RWPE1 (cell line): ENCODE data around the gene COL5A1.

ENCODE experiments used
- CTCF ChIA-PET: fragments of 350-600 bp; sonication (Branson Sonifier 250); formaldehyde crosslinking; extraction: SDS; loops from one replicate; lab custom pipeline; 2021; lab: Yijun Ruan, JAX
- POLR2A ChIA-PET: fragments of 400-600 bp; formaldehyde crosslinking; extraction: SDS; loops from one replicate; lab custom pipeline; 2020; ENCODE audit warnings: antibody characterized with exemption; ENCODE audit not compliant: low non-redundant PET; lab: Yijun Ruan, JAX
- DNase-seq: peaks from one replicate; pipeline ENCODE4 v3.0.0; 2012; ENCODE audit warnings: low spot score
- H3K27ac ChIP-seq: fragments of 450-650 bp; 2 replicates; pipeline ENCODE4 v1.5.1; 2017
- CTCF ChIP-seq: fragments of 450-650 bp; conservative IDR thresholded peaks from 2 replicates; pipeline ENCODE4 v1.5.1; 2017; ENCODE audit warnings: low read depth, mild to moderate bottlenecking

Gene COL5A1

DNA sequence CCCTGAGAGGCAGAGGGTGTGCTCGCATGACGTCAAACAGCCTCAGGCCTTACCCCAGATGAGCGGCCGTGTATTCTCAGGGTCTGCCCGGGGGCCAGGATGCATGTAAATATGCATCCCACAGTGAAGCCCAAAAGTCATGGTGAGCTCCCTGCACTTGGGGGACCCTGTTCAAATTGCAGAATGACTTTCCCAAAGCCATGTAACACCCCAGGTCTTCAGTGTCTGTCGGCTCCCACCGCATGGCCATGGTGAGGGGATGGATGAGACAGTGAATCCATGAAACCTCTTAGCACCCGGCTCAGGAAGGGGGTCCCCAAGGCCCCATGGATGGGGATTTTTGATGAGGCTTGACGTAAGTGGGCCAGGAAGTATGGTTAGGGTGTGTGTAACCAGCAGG, 9.3 kb upstream of the COL5A1 start:
- no peak overlapping the region for H3K27ac ChIP-seq
- DNase-seq = no peak
- ChIA-PET CTCF (interaction anchor here (0.6 to 1.5 kb wide), 2 partner anchors 183 to 454 kb away, joined by 3 to 6 read pairs; no protein-coding TSS in a partner anchor), POLR2A (no interaction called here)
- no peak for TF ChIP-seq CTCF

GRCh38 chr9:134633362-134634142, 8.1 kb upstream of the COL5A1 start:
- DNase-seq = no peak
- H3K27ac ChIP-seq = no peak overlapping the region
- ChIA-PET CTCF (interaction anchor here (0.6 kb wide), 1 partner anchor 187 kb away, joined by 3 read pairs; no protein-coding TSS in a partner anchor), POLR2A (no interaction called here)
- TF ChIP-seq CTCF = no peak

DNA sequence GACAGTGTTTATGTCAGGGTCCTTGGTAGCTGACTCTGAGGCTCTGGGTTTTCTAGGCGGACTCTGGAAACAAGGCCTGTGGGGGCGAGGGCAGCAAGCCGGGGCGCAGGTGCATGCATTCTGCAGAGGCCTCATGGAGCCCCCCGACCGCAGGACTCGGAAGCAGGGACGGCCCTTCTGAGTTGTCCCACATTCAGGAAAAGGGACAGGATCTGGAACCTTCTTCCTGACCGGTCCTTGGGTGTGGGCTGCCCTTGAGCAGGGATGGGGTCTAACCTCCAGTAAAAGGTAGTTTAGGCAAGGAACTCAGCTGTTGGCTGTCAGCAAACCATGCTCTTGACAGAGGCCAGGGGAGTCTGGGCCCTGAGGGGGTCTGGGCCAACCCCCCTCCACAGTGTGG, 7.4 kb upstream of the COL5A1 start:
- TF ChIP-seq CTCF = no peak
- no peak overlapping the region for H3K27ac ChIP-seq
- CTCF ChIA-PET = interaction anchor here (0.6 kb wide), 1 partner anchor 186 kb away, joined by 3 read pairs; no protein-coding TSS in a partner anchor
- DNase-seq = no peak
- POLR2A ChIA-PET = no interaction called here

DNA sequence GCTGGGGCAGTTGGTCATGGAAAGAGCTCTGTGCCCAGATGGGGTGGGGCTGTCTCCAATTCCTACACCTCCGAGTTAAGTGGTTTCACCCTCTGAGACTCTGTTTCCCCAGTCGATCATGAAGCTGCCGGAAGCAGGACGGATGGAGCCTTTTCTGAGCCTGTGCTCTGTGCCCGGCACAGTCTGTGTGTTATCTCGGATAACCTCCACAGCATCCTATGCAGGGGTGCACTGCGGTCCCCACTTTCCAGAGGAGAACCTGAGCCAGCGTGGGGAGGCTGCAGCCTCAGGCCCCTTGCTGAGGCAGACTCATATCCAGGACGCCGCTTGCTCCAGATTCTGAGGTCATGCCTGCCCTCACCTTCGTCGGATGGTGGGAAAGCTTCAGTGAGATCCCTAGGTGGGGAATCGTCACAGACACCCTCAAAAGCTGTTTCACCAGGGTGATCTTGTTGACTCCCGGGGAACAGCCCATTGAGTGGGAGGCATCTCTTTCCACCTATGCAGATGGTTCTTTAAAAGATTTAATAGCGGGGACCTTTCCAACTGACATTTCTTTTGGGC, 6.9 kb upstream of the COL5A1 start:
- ChIA-PET CTCF (interaction anchor here (0.6 kb wide), 1 partner anchor 186 kb away, joined by 3 read pairs; no protein-coding TSS in a partner anchor), POLR2A (no interaction called here)
- DNase-seq = no peak
- H3K27ac ChIP-seq = no peak overlapping the region
- TF ChIP-seq CTCF = no peak

DNA sequence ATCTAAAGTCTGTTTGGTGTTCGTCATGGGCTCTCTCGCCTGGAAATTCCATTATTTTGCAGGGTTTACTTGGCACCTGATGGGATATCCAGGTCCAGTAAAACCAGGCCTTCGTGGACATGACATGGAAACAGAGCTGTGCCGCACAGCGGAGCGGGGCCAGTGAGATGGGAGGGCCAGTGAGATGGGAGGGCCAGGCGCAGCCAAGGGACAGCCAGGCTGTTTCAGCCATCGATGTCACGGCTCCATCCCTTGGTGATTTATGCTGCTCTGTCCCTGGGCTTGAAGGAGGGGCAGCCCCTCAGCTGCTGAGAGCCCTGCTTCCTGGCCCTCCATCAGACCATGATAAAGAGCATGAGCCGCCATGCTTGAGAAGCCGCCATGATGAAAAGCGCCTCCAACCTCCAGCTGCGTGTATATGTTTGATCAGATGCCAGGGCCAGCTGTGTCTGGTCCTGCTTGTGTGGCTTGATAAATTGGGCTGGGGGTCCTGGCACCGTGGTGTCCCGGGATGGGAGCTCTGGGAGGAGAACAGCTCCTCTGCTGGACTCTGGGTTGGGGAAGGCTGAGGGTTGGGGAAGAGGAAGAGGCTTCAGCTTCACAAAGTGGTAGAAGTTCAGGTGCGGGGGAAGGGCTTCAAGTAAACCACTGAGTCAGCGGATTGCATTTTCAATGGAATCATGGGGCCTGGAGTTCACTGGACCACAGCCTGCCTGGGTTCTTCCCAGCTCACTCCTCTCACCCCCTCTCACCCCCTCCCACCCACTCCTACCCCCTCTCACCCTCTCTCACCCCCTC, 6.1 kb upstream of the COL5A1 start:
- CTCF ChIA-PET = no interaction called here
- POLR2A ChIA-PET = no interaction called here
- no peak for DNase-seq
- TF ChIP-seq CTCF = no peak
- H3K27ac ChIP-seq = no peak overlapping the region

DNA sequence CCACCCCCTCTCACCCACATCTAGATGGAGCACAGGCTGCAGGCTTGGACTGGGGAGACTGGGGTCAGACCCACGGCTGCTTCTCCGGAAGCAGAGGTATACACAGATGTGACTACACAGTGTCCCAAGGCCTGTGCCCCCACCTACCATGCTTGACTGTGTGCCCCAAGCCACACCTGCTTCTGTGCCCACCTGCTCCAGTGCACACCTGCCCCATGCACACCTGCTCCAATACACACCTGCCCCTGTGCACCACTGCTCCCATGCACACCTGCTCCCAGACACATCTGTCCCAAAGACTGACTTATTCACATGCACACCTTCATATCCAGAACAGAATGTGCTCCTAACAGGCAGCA, 5.5 kb upstream of the COL5A1 start:
- TF ChIP-seq CTCF = no peak

More for the DNA sequence above, 5.5 kb upstream of the COL5A1 start:
- H3K27ac ChIP-seq = no peak overlapping the region
- CTCF ChIA-PET = no interaction called here
- POLR2A ChIA-PET = no interaction called here
- DNase-seq = no peak
